ENCODE results near the gene CTNNAL1. TPM values are rescaled to one million over a fixed set of nuclear protein-coding genes. Genes with fewer than 3 reads are reported as not detected.

Gene CTNNAL1
- total and polyA plus RNA-seq, 10 donors: 14.6 to 43.2 (median 36.3) TPM

DNA sequence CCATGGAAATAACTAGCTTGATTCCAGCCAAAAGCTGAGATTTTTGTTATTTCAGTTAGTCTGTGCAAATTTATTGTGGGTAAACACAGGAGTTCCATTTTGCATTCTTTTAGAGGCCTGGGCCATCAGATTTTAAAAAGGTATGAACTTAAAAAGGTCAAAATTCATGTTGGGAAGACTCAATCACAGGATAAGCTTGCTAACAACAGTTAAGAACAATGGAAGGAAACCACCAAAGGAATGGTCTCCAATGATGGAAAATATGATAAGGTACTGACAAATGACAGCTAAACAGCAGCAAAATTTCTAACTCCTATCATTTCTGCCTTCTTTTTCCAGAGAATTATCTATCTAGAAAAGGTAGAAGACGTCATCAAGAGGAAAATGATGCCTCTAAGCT lies 63.1 kb downstream of the CTNNAL1 start:
- 69 to 86% (median 81%) methylated on average over 1 of the region's 1 CpG for WGBS, 5 donors
- intact Hi-C loops (cut with DNase I; ENCODE audit: low total_unique reads): no loop called here
- no peaks in the 10 kb centered on the region for H3K27me3 ChIP-seq (replicated peaks in 1 of 7)

DNA sequence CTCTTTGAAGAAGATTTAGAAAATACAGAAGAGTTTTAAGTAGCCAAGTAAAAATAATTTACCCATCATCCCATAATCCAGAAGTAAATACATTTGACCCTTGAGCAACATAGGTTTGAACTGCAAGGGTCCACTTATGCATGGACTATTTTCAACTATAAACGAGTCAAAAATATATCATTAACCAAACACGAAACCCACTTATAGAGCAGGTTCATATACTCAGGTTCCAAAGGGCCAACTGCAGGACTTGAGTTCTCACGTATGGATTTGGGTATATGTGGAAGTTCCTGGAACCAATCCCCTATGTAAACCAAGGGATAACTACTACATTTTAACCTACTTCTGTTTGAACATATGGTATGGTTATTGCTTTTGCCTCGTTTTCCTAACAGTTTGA lies 73.3 kb downstream of the CTNNAL1 start:
- WGBS, 5 donors: 89 to 94% (median 92%) methylated on average over 4 of the region's 4 CpGs
- no peak for TF ChIP-seq POLR2AphosphoS5 (IDR thresholded peaks at IDR 0.05)
- Histone ChIP-seq H3K9me3 (no peaks in the 10 kb centered on the region), H3K4me3 (no peak overlapping the region), H3K27me3 (replicated peaks in 1 of 7) (no peaks in the 10 kb centered on the region), H3K36me3 (peaks cover 0 to 73% (median 11%) of the 10 kb centered on the region in 6 donors), H3K27ac (no peak overlapping the region), H3K4me1 (peaks cover 0 to 13% (median 6%) of the 10 kb centered on the region in 6 donors)
- intact Hi-C loops (cut with DNase I; ENCODE audit: low total_unique reads): loop anchor here (10.0 kb wide), 1 partner anchor 75 kb away; the partner anchor contains the start of gene CTNNAL1
- no peak for DNase-seq

More for the DNA sequence above, 63.1 kb downstream of the CTNNAL1 start:
- no peak for TF ChIP-seq POLR2AphosphoS5 (IDR thresholded peaks at IDR 0.05)
- TF ChIP-seq POLR2A (IDR thresholded peaks at IDR 0.05): no peak
- TF ChIP-seq, protein P1, sequence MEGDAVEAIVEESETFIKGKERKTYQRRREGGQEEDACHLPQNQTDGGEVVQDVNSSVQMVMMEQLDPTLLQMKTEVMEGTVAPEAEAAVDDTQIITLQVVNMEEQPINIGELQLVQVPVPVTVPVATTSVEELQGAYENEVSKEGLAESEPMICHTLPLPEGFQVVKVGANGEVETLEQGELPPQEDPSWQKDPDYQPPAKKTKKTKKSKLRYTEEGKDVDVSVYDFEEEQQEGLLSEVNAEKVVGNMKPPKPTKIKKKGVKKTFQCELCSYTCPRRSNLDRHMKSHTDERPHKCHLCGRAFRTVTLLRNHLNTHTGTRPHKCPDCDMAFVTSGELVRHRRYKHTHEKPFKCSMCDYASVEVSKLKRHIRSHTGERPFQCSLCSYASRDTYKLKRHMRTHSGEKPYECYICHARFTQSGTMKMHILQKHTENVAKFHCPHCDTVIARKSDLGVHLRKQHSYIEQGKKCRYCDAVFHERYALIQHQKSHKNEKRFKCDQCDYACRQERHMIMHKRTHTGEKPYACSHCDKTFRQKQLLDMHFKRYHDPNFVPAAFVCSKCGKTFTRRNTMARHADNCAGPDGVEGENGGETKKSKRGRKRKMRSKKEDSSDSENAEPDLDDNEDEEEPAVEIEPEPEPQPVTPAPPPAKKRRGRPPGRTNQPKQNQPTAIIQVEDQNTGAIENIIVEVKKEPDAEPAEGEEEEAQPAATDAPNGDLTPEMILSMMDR (IDR thresholded peaks at IDR 0.05 in 8 of 11, conservative IDR thresholded peaks at IDR 0.05 in 3 of 11): no peak
- Histone ChIP-seq H3K4me1 (peaks cover 0 to 8% (median 3%) of the 10 kb centered on the region in 6 donors), H3K9me3 (no peaks in the 10 kb centered on the region), H3K4me3 (no peak overlapping the region), H3K27ac (no peak overlapping the region), H3K36me3 (no peaks in the 10 kb centered on the region)
- no peak for DNase-seq

DNA sequence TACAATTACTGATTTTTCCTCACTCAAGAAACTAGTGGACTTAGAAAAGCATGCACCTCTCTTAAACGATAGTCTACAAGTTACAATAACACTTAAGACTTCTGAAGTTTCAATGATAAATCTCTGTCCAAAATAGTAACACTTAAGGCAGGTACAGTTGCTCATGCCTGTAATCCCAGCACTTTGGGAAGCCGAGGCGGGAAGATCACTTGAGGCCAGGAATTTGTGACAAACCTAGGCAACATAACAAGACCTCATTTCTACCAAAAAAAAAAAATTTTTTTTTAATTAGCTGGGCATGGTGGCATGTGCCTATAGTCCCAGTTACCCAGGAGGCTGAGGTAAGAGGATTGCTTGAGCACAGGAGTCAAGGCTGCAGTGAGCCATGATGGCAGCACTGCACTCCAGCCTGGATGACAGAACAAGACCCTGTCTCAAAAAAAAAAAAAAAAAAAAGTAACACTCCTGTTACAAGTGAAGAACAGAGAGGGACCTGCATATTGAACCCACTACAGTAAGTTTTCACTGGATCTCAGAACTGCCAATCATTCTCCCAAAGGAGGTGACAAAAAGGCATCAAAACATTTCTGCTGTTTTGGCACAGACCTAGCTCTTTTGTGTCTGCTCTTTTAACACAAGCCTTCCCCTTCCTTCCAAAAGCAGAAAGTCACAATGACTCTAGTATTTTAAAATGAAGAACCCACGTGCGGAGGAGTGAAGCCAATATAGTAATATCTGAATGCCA lies 75.6 kb downstream of the CTNNAL1 start:
- Histone ChIP-seq H3K4me3 (no peak overlapping the region), H3K27me3 (replicated peaks in 1 of 7) (no peaks in the 10 kb centered on the region), H3K36me3 (peaks cover 0 to 61% (median 11%) of the 10 kb centered on the region in 6 donors), H3K27ac (no peak overlapping the region), H3K4me1 (peaks cover 5 to 27% (median 20%) of the 10 kb centered on the region in 6 donors), H3K9me3 (no peaks in the 10 kb centered on the region)
- WGBS, 5 donors: 87 to 92% (median 90%) methylated on average over 5 of the region's 5 CpGs
- intact Hi-C loops (cut with DNase I; ENCODE audit: low total_unique reads): loop anchor here (10.0 kb wide), 1 partner anchor 77 kb away; the partner anchor contains the start of gene CTNNAL1
- TF ChIP-seq POLR2A (IDR thresholded peaks at IDR 0.05): no peak
- TF ChIP-seq POLR2AphosphoS5 (IDR thresholded peaks at IDR 0.05): no peak
- TF ChIP-seq, protein P1 (IDR thresholded peaks at IDR 0.05 in 8 of 11, conservative IDR thresholded peaks at IDR 0.05 in 3 of 11): no peak
- no peak for DNase-seq

DNA sequence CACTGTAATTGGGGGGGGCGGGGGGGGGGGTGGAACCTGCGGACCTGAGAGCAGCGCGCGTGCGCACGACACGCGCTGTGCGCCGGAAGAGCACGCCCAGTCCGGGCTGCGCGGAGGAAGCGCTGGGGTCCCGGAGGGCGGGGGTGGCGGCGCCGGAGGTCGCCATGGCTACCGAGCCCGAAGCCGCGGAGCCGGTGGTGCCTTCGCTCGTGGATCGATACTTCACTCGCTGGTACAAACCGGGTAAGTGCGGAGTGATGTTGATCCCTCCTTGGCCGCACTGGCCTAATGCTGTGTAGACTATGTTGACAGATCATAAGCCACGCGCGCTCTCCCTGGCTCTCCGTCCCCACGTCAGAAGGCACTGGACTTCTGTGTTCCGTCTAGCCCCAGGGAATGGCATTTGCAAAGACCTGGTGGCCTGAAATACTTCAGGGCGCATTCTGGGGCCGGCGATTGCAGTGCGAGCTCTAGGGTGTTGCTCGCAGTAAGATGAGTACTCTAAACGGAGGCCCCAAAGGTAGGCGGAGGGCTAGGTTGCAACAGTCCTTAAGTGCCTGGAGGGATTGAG lies 78.9 kb downstream of the CTNNAL1 start, which contains the start of gene ABITRAM:
ABITRAM (plus strand) TSS at position 78 of the 571 bp plus-strand sequence; CDS start at position 165, 87 bp downstream.
- no peaks in the 10 kb centered on the region for H3K9me3 ChIP-seq
- H3K4me3 ChIP-seq: peak within 1 kb of the TSS; percentile 63 to 99 (median 86)
- 0 to 1% (median 1%) methylated on average over 20 to 47 of the region's 47 CpGs for WGBS, 5 donors
- DNase-seq: peak; percentile 96
- no peaks in the 10 kb centered on the region for H3K27me3 ChIP-seq (replicated peaks in 1 of 7)
- peaks cover 0 to 46% (median 12%) of the 10 kb centered on the region in 6 donors for H3K36me3 ChIP-seq
- intact Hi-C loops (cut with DNase I; ENCODE audit: low total_unique reads): loop anchor here (10.0 kb wide), 1 partner anchor 80 kb away; the partner anchor contains the start of gene CTNNAL1
- TF ChIP-seq, protein P1 (IDR thresholded peaks at IDR 0.05 in 8 of 11, conservative IDR thresholded peaks at IDR 0.05 in 3 of 11): no peak
- TF ChIP-seq POLR2AphosphoS5 (IDR thresholded peaks at IDR 0.05) (peak in 2 of 3 donors; percentile 61 to 79), POLR2A (IDR thresholded peaks at IDR 0.05) (no peak)
- H3K4me1 ChIP-seq: peaks cover 8 to 46% (median 34%) of the 10 kb centered on the region in 6 donors
- peak within 1 kb of the TSS; percentile 79 to 93 (median 92) for H3K27ac ChIP-seq

All from spleen (tissue), 11 donors.